GM18498 (cell line): ENCODE measurements around the gene TBC1D3B.
"Not testable (repeated sequence)": the region's sequence is repeated elsewhere in the genome, so short reads cannot be mapped to it uniquely, and the experiment has no call there.

ENCODE experiments used
- ATAC-seq: cut with Tn5 transposase; IDR thresholded peaks from one replicate; pipeline ENCODE4 v1.9.1; 2021; ENCODE audit warnings: mild to moderate bottlenecking, moderate library complexity; ENCODE audit not compliant: unreplicated experiment

Gene TBC1D3B

GRCh38 chr17:36176536-36176935, at the start of gene TBC1D3B:
Gene TBC1D3B, minus strand, starts transcription at chr17:36176636. Its CDS starts 1,586 bp downstream, at chr17:36175050.
- ATAC-seq: not testable (repeated sequence)

GRCh38 chr17:36222967-36223366, 46.5 kb upstream of the TBC1D3B start:
- not testable (repeated sequence) for ATAC-seq

DNA sequence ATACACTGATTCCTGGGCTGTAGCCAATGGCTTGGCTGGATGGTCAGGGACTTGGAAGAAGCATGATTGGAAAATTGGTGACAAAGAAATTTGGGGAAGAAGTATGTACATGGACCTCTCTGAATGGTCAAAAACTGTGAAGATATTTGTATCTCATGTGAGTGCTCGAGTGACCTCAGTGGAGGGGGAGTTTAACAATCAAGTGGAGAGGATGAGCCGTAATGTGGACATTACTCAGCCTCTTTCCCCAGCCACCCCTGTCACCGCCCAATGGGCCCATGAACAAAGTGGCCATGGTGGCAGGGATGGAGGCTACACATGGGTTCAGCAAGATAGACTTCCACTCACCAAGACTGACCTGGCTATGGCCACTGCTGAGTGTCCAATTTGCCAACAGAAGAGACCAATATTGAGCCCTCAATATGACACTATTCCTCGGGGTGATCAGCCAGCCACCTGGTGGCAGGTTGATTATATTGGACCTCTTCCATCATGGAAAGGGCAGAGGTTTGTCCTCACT, 45.2 kb upstream of the TBC1D3B start:
- not testable (repeated sequence) for ATAC-seq

DNA sequence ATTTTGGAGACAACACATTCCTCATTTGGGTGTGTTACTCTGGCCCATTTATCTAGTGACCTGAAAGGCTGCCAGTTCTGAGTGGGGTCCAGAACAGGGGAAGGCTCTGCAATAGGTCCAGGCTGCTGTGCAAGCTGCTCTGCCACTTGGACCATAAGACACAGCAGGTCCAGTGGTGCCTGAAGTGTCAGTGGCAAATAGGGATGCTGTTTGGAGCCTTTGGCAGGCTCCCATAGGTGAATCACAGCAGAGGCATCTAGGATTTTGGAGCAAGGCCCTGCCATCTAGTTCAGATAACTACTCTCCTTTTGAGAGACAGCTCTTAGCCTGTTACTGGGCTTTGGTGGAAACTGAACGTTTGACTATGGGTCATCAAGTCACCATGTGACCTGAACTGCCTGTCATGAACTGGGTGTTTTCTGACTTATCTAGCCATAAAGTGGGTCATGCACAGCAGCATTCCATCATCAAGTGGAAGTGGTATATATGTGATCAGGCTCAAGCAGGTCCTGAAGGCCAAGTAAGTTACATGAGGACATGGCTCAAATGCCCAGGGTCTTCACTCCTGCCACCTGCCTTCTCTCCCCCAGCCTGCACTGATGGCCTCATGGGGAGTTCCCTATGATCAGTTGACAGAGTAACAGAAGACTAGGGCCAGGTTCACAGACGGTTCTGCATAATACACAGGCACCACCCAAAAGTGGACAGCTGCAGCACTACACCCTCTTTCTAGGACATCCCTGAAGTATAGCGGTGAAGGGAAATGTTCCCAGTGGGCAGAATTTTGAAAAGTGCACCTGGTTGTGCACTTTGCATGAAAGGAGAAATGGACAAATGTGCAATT, 44.5 kb upstream of the TBC1D3B start:
- ATAC-seq: not testable (repeated sequence)

DNA sequence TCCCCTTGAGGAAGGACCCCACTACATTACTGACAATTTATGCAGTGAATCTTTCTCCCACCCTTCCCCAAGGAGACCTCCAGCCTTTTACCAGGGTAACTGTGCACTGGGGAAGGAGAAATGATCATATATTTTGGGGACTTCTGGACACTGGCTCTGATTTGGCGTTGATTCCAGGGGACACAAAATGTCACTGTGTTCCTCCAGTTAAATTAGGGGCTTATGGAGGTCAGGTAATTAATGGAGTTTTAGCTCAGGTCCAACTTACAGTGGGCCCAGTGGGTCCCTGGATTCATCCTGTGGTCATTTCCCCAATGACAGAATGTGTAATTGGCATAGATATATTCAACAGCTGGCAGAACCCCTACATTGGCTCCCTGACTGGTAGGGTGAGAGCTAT, 43.1 kb upstream of the TBC1D3B start:
- ATAC-seq: not testable (repeated sequence)

DNA sequence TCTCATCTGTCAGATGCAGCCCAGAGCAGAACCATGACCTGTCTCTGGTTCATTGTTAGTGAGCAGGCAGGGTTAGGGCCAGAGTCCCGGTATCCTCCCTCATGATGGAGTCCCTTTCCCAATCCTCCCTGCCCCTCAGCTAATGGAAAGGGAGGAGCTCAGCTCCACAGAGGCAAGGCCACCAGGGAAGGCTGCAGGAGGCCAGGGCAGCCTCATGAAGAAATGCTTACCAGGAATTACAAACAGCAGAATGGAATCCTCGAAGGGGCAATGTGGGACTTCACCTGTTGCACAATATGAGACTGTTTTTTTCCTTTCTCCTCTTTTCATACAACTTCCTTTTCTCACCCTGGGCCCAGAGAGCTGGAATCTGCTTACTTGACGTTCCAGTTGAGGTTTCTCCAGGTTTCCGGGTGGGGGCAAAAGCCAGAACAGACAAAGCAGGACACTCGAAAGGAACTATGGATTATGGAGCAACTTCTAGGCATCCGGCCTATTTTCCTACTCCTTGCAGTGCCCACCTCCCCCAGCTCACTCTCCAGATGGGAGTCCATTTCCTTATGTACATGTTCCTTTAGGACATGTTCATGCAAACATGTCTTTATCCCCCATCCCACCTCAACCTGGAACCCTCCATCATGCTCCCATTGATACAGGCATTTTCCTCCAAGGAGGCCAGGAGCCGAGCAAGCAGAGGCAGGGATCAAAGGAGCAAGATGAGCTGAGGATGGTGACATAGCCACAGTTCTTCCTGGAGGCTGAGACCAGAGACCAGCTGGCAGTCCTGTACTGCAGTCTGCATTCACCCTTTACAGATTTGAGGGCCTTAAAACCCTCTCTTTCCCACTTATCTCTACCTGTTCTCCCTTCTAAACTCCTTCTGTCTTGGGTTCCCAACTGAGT, 39.2 kb upstream of the TBC1D3B start:
- ATAC-seq: not testable (repeated sequence)

DNA sequence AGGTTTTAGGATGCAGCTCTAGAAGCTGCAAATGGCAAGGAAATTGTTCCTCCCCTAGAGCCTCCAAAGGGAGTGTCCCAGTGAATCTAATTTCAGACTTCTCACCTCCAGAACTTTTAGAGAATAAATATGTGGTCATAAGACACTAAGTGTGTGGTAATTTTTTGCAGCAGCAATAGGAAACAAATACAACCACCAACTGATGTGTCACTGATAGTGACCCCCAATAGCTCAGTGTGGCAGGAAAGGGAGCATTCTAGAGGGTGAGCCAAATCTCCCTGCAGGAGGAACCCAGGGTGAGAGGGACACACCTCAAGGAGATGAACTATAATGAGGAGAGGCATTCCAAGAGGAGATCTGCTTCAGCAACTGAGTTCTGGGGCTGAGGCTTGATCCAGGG, 38.5 kb upstream of the TBC1D3B start:
- no peak for ATAC-seq

- ATAC-seq: no peak
These were observed 37.3 kb upstream of the TBC1D3B start for GRCh38 chr17:36213695-36214094.

GRCh38 chr17:36212966-36213365, 36.5 kb upstream of the TBC1D3B start:
- no peak for ATAC-seq

GRCh38 chr17:36212272-36212605, 35.8 kb upstream of the TBC1D3B start:
- ATAC-seq: no peak

GRCh38 chr17:36211484-36212271, 35.2 kb upstream of the TBC1D3B start:
- not testable (repeated sequence) for ATAC-seq

DNA sequence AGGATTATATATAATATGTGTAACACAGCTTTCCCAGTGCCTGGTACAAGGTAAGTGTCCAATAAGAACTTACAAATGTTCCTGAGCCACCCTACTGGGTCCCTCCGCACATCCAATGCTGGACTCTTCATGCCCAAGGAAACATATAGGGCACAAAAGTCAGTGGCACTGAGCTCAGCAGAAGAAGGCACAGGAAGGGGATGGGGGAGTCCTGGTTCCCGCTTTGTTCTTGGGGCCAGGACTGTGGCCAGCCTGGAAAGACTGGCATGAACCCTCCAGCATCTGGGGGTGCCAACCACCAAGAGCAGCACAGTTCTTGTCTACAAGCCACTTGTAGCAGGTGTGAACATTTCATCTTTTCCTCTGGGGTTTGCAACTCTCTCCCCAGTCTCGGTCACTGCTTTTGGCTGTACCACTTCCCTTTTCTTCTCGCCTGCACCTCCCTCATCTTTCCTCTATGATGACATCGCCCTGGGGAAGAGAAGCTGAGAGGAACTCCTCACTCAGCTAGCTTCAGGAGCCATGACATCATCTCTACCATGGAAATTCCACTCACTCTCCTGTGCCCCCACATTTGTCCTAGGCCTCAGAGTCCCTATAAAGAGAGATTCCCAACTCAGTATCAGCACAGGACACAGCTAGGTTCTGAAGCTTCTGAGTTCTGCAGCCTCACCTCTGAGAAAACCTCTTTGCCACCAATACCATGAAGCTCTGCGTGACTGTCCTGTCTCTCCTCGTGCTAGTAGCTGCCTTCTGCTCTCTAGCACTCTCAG, 34.2 kb upstream of the TBC1D3B start, which contains the start of gene CCL4L2:
CCL4L2 (plus strand) TSS at position 625 of the 773 bp plus-strand sequence.
- peak; percentile 76 for ATAC-seq

- no peak for ATAC-seq
These were observed 33.1 kb upstream of the TBC1D3B start for GRCh38 chr17:36209575-36209974.

GRCh38 chr17:36207383-36207782, 30.9 kb upstream of the TBC1D3B start:
- ATAC-seq: not testable (repeated sequence)

- not testable (repeated sequence) for ATAC-seq
These were observed 30.0 kb upstream of the TBC1D3B start for GRCh38 chr17:36206486-36206821.

- no peak for ATAC-seq
These were observed 29.4 kb upstream of the TBC1D3B start for GRCh38 chr17:36205637-36206485.

DNA sequence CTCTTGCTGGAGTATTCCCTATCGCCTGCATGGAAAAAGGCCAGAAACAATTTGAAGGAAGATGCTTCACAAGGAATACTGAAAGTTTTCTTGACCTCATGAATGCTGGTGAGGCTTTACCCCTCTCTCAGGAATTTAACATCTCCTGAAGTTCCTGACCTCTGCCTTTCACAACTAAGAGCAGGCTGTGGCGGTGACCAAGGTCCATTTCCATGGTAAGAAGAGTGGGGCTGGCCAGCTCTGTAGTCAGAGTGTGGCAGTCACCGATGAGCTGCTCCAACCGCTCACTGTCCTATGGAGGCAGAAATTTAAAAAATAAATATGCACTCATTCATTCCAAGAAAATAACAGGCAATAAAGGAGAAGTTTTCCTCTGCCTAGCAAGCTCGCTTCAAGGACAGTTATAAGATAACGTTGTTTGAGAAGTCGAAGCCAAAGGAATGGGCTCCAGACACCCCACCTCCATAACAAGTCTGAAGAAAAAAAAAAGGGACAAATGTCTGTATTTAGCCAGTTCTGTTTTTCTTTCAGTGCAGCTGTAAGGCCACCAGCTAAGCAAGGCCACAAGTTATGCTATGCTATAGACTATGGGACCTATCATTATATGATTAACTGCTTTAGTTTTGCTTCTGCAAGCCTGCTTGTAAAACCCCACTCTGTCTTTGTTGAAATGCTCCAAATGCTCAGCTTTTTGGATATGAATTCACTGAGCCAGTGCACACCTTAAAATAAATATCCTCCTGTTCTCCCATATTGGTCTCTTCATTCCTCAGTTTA, 28.5 kb upstream of the TBC1D3B start:
- no peak for ATAC-seq

- no peak for ATAC-seq
These were observed 26.9 kb upstream of the TBC1D3B start for GRCh38 chr17:36203335-36203734.
